ENCODE measurements around the gene HOXB2.

- TF ChIP-seq, protein P1, sequence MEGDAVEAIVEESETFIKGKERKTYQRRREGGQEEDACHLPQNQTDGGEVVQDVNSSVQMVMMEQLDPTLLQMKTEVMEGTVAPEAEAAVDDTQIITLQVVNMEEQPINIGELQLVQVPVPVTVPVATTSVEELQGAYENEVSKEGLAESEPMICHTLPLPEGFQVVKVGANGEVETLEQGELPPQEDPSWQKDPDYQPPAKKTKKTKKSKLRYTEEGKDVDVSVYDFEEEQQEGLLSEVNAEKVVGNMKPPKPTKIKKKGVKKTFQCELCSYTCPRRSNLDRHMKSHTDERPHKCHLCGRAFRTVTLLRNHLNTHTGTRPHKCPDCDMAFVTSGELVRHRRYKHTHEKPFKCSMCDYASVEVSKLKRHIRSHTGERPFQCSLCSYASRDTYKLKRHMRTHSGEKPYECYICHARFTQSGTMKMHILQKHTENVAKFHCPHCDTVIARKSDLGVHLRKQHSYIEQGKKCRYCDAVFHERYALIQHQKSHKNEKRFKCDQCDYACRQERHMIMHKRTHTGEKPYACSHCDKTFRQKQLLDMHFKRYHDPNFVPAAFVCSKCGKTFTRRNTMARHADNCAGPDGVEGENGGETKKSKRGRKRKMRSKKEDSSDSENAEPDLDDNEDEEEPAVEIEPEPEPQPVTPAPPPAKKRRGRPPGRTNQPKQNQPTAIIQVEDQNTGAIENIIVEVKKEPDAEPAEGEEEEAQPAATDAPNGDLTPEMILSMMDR (IDR thresholded peaks at IDR 0.05) = no peak
- TF ChIP-seq POLR2A (IDR thresholded peaks at IDR 0.05; ENCODE audit: low read depth) (no peak), POLR2AphosphoS5 (IDR thresholded peaks at IDR 0.05) (no peak)
Measured at GRCh38 chr17:48577330-48577945, 32.5 kb upstream of the HOXB2 start.
